Activated T-helper 1 cell treated with Interleukin-2 at 50 U/mL for 16 hours (primary cell): ENCODE data around the gene NHS.

Experiments used
- DNase-seq: peaks from one replicate; pipeline ENCODE4 v3.0.0-alpha.2; 2020; ENCODE audit warnings: low read depth

The NHS gene

GRCh38 chrX:17779434-17779833, 404.4 kb downstream of the NHS start:
- DNase-seq = no peak
